Thyroid gland (tissue), 4 donors: ENCODE data around the gene ABHD14A.

ENCODE experiments used
- CTCF ChIP-seq, 6 experiments: fragments of 200-600 bp in 3 of 6; fragments of 450-650 bp in 3 of 6; sonication (generic) in 3 of 6; IDR thresholded peaks; one replicate each; pipeline ENCODE4 v1.5.1; 2016 to 2019; ENCODE audit warnings: antibody characterized with exemption in 6 of 6, mild to moderate bottlenecking in 2 of 6, inconsistent platforms in 1 of 6, moderate library complexity in 1 of 6
- POLR2A ChIP-seq, 2 donors: fragments of 450-650 bp; IDR thresholded peaks; one replicate each; pipeline ENCODE4 v1.6.1; 2017; ENCODE audit warnings: antibody characterized with exemption in 2 of 2, mild to moderate bottlenecking in 2 of 2, moderate library complexity in 1 of 2

- TF ChIP-seq POLR2A (IDR thresholded peaks at IDR 0.05): no peak
- no peak for TF ChIP-seq CTCF (IDR thresholded peaks at IDR 0.05)
Measured at GRCh38 chr3:51957520-51958205, 17.2 kb upstream of the ABHD14A start.
